Measurements from ENCODE around the gene TMEM52B.

Gene TMEM52B

DNA sequence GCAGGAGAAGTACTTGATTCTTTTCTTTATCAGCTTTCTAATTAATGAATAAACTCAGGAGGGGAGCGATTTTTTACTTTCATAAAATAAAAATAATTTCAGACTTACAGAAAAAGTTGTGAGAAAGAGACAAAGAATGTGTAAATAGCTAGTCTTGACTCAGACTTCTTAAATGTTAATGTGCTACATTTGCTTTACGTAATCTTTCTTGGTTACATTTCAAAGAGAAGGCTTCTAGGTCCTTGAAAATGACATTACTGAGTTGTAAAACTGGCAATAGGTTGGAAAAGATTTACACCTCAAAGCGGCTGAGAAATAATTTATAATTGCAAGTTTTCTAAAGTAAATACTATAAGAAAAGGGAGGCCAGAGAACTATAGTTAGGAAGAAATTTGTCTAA, 62.5 kb downstream of the TMEM52B start:
- Mint-ChIP-seq H3K27me3 (peaks cover 5% of the 10 kb centered on the region), H3K4me3 (no peak overlapping the region), H3K36me3 (no peaks in the 10 kb centered on the region), H3K27ac (no peak overlapping the region), H3K9me3 (no peaks in the 10 kb centered on the region), H3K4me1 (peaks cover 13% of the 10 kb centered on the region)

Data from activated naive CD4-positive, alpha-beta T cell treated with anti-CD3 and anti-CD28 coated beads, Interleukin-2, amount 50 U/mL, for 24 hours (primary cell).